Activated CD8-positive, alpha-beta memory T cell treated with anti-CD3 and anti-CD28 coated beads for 4 hours (primary cell): ENCODE results near the gene PDE8B.

Source experiments
- DNase-seq, 2 donors: peaks; one replicate each; pipeline ENCODE4 v3.0.0-alpha.2; 2020; ENCODE audit warnings: low read depth in 2 of 2

PDE8B gene

GRCh38 chr5:77210091-77210963 is at the start of gene PDE8B:
Gene PDE8B (plus strand): TSS chr5:77210680. CDS start chr5:77210926, 246 bp downstream.
- DNase-seq = no peak

- no peak for DNase-seq
Observed at GRCh38 chr5:77163453-77163852, 47.0 kb upstream of the PDE8B start.

- no peak for DNase-seq
Observed at GRCh38 chr5:77167063-77167462, 43.4 kb upstream of the PDE8B start.

- no peak for DNase-seq
Observed at GRCh38 chr5:77167695-77168121, 42.8 kb upstream of the PDE8B start.

GRCh38 chr5:77168161-77168878 is 42.2 kb upstream of the PDE8B start:
- DNase-seq = no peak

- DNase-seq = no peak
Observed at GRCh38 chr5:77168879-77169244, 41.6 kb upstream of the PDE8B start.

GRCh38 chr5:77170196-77170890 is 40.1 kb upstream of the PDE8B start:
- DNase-seq = no peak

GRCh38 chr5:77171141-77171910 is 39.2 kb upstream of the PDE8B start:
- DNase-seq = no peak

- no peak for DNase-seq
Observed at GRCh38 chr5:77172713-77173328, 37.7 kb upstream of the PDE8B start.

GRCh38 chr5:77174526-77174925 is 36.0 kb upstream of the PDE8B start:
- no peak for DNase-seq

- no peak for DNase-seq
Observed at GRCh38 chr5:77175231-77175630, 35.2 kb upstream of the PDE8B start.

GRCh38 chr5:77176429-77176828 is 34.1 kb upstream of the PDE8B start:
- no peak for DNase-seq

- DNase-seq = no peak
Observed at GRCh38 chr5:77177576-77177975, 32.9 kb upstream of the PDE8B start.

GRCh38 chr5:77180167-77181081 is 30.1 kb upstream of the PDE8B start:
- DNase-seq = no peak

- no peak for DNase-seq
Observed at GRCh38 chr5:77181173-77181572, 29.3 kb upstream of the PDE8B start.

GRCh38 chr5:77181596-77182304 is 28.7 kb upstream of the PDE8B start:
- no peak for DNase-seq

GRCh38 chr5:77182367-77182766 is 28.1 kb upstream of the PDE8B start:
- no peak for DNase-seq

GRCh38 chr5:77186652-77187370 is 23.7 kb upstream of the PDE8B start:
- no peak for DNase-seq

GRCh38 chr5:77189421-77189820 is 21.1 kb upstream of the PDE8B start:
- no peak for DNase-seq
